IMR-90 (cell line): Measurements from ENCODE around the gene ALG8. TPM values are rescaled to one million over a fixed set of nuclear protein-coding genes. Genes with fewer than 3 reads are reported as not detected.

Experiments used
- ATAC-seq: fragments of 200-7000 bp; cut with Tn5 transposase; 2 replicates; pipeline ENCODE4 v1.9.1; 2020; ENCODE audit warnings: low read depth, mild to moderate bottlenecking, moderate library complexity
- BruUV-seq: library from RNA; stranded (reverse); fragments of 400-500 nt; replicated peaks from 2 replicates; lab custom pipeline; 2021; lab: Mats Ljungman, UMichigan
- CTCF ChIA-PET: fragments of 300-600 bp; formaldehyde crosslinking; extraction: SDS; loops from one replicate; lab custom pipeline; 2021; ENCODE audit warnings: antibody characterized with exemption; lab: Yijun Ruan, JAX
- POLR2A ChIA-PET: fragments of 300-600 bp; sonication (Branson Sonifier 250); formaldehyde crosslinking; loops from one replicate; lab custom pipeline; 2022; ENCODE audit warnings: antibody characterized with exemption; ENCODE audit not compliant: unreplicated experiment; lab: Charles Lee
- DNase-seq: peaks from one replicate; pipeline ENCODE4 v3.0.0; 2013
- H2AFZ ChIP-seq: replicated peaks from 2 replicates; pipeline ENCODE3; 2013; ENCODE audit warnings: low read length, mild to moderate bottlenecking; ENCODE audit not compliant: poor library complexity
- H2AK5ac ChIP-seq: 2 replicates; pipeline ENCODE4 v1.6.1; 2013; ENCODE audit warnings: low read depth, low read length, inconsistent platforms
- H2AK9ac ChIP-seq: replicated peaks from 2 replicates; pipeline ENCODE3; 2013; ENCODE audit warnings: mild to moderate bottlenecking, low read depth, low read length, moderate library complexity; ENCODE audit not compliant: poor library complexity
- H2BK120ac ChIP-seq: 2 replicates; pipeline ENCODE4 v1.6.1; 2013; ENCODE audit warnings: low read depth, low read length, inconsistent platforms
- H2BK15ac ChIP-seq: 3 replicates; pipeline ENCODE4 v1.6.1; 2013; ENCODE audit warnings: low read depth, low read length, inconsistent platforms
- H2BK20ac ChIP-seq: 2 replicates; pipeline ENCODE4 v1.6.1; 2013; ENCODE audit warnings: low read depth, mild to moderate bottlenecking, inconsistent platforms, low read length, moderate library complexity
- H2BK5ac ChIP-seq: 2 replicates; pipeline ENCODE4 v1.6.1; 2013; ENCODE audit warnings: mild to moderate bottlenecking, low read depth, low read length, inconsistent platforms; ENCODE audit not compliant: poor library complexity, severe bottlenecking
- H3K14ac ChIP-seq: replicated peaks from 2 replicates; pipeline ENCODE4 v1.6.1; 2013; ENCODE audit warnings: low read depth, low read length, inconsistent platforms
- H3K18ac ChIP-seq: 2 replicates; pipeline ENCODE4 v1.6.1; 2013; ENCODE audit warnings: low read depth, low read length, control low read depth
- H3K23ac ChIP-seq: 2 replicates; pipeline ENCODE4 v1.6.1; 2013; ENCODE audit warnings: low read depth, low read length, inconsistent platforms
- H3K27ac ChIP-seq: 2 replicates; pipeline ENCODE4 v1.5.1; 2013; ENCODE audit warnings: mild to moderate bottlenecking, control low read depth, low read length; ENCODE audit not compliant: insufficient read depth
- H3K27me3 ChIP-seq: 2 replicates; pipeline ENCODE4 v1.6.1; 2013; ENCODE audit warnings: low read length; ENCODE audit not compliant: control insufficient read depth, insufficient read depth
- H3K36me3 ChIP-seq: 2 replicates; pipeline ENCODE4 v1.6.1; 2013; ENCODE audit warnings: low read length, mixed read lengths; ENCODE audit not compliant: control insufficient read depth, insufficient read depth
- H3K4ac ChIP-seq: 2 replicates; pipeline ENCODE4 v1.6.1; 2013; ENCODE audit warnings: low read depth, low read length, inconsistent platforms
- H3K4me1 ChIP-seq: 2 replicates; pipeline ENCODE4 v1.6.1; 2013; ENCODE audit warnings: low read length, mixed read lengths; ENCODE audit not compliant: control insufficient read depth, insufficient read depth
- H3K4me2 ChIP-seq: 2 replicates; pipeline ENCODE4 v1.6.1; 2013; ENCODE audit warnings: low read depth, mild to moderate bottlenecking, control low read depth, low read length, moderate library complexity
- H3K4me3 ChIP-seq: 2 replicates; pipeline ENCODE4 v1.5.1; 2013; ENCODE audit warnings: low read depth, mild to moderate bottlenecking, control low read depth, low read length, moderate library complexity; ENCODE audit not compliant: insufficient read depth
- H3K56ac ChIP-seq: 2 replicates; pipeline ENCODE4 v1.6.1; 2013; ENCODE audit warnings: low read length, inconsistent platforms; ENCODE audit not compliant: insufficient read depth; ENCODE audit errors: extremely low read depth
- H3K79me1 ChIP-seq, 2 experiments: 2 replicates each; pipeline ENCODE4 v1.6.1; 2013; ENCODE audit warnings: low read length in 2 of 2, inconsistent platforms in 1 of 2, low read depth in 1 of 2
- H3K9ac ChIP-seq: 2 replicates; pipeline ENCODE4 v1.6.1; 2013; ENCODE audit warnings: low read depth, low read length, control low read depth
- H3K9me1 ChIP-seq: 2 replicates; pipeline ENCODE4 v1.6.1; 2013; ENCODE audit warnings: low read length, inconsistent platforms; ENCODE audit not compliant: insufficient read depth
- H3K9me3 ChIP-seq: 2 replicates; pipeline ENCODE4 v1.6.1; 2013; ENCODE audit warnings: low read length; ENCODE audit not compliant: control insufficient read depth, insufficient read depth
- H4K20me1 ChIP-seq: 2 replicates; pipeline ENCODE4 v1.6.1; 2013; ENCODE audit warnings: low read length, inconsistent platforms; ENCODE audit not compliant: insufficient read depth
- H4K5ac ChIP-seq: 2 replicates; pipeline ENCODE4 v1.6.1; 2013; ENCODE audit warnings: mild to moderate bottlenecking, low read depth, low read length, control low read depth
- H4K8ac ChIP-seq, 2 experiments: 2 replicates each; pipeline ENCODE4 v1.6.1; 2013; ENCODE audit warnings: low read depth in 2 of 2, low read length in 2 of 2, control low read depth in 1 of 2, inconsistent platforms in 1 of 2
- H4K91ac ChIP-seq: 2 replicates; pipeline ENCODE4 v1.6.1; 2013; ENCODE audit warnings: low read depth, low read length, inconsistent platforms; ENCODE audit not compliant: insufficient read depth
- CEBPB ChIP-seq: IDR thresholded peaks from 2 replicates; pipeline ENCODE4 v1.6.1; 2012; ENCODE audit warnings: low read depth, low read length, improper control_type of control experiment
- FOS ChIP-seq: fragments of 150-350 bp; IDR thresholded peaks from 2 replicates; pipeline ENCODE4 v1.6.1; 2016; ENCODE audit warnings: low read depth, low read length
- NFE2L2 ChIP-seq: fragments of 150-350 bp; IDR thresholded peaks from 2 replicates; pipeline ENCODE4 v1.6.1; 2016; ENCODE audit warnings: low read depth, mild to moderate bottlenecking, low read length
- WGBS, 2 experiments: methylation state at CpG; one replicate each; pipeline versions ENCODE4 v1.1.5 to v1.1.7; 2013; ENCODE audit warnings: missing lambda C conversion rate in 2 of 2; ENCODE audit not compliant: insufficient read length in 1 of 2; ENCODE audit errors: extremely low coverage in 2 of 2; 5-methylcytosine and 5-hydroxymethylcytosine counted together
- dilution Hi-C: fragments of 300-500 bp; cut with HindIII; formaldehyde crosslinking; loops from one replicate; pipeline ENCODE4 v1.14.3; 2018; ENCODE audit warnings: low sequenced_read_pairs; ENCODE audit not compliant: unreplicated experiment
- in situ Hi-C: fragments of 300-500 bp; cut with MboI; formaldehyde crosslinking; loops from 3 replicates; pipeline ENCODE4 v1.14.3; 2019; ENCODE audit warnings: low sequenced_read_pairs, inconsistent platforms, mixed read lengths
- intact Hi-C: fragments of 100-400 bp; cut with micrococcal nuclease; formaldehyde crosslinking; loops from 2 replicates; pipeline ENCODE4 v1.10.0; 2022
- polyA plus RNA-seq, 3 experiments: library from polyadenylated mRNA; depleted of rRNA; stranded (reverse); fragments of >200 nt; gene quantifications; 2 replicates each; pipeline ENCODE4 v1.2.3, GENCODE V29; 2012; ENCODE audit warnings: low replicate concordance in 1 of 3
- total RNA-seq: library from RNA; depleted of rRNA; stranded (reverse); fragments of >200 nt; gene quantifications from 2 replicates; pipeline ENCODE4 v1.2.3, GENCODE V29; 2012

Gene ALG8
- total and polyA plus RNA-seq, 2 of the 4 experiments (the other 2 are of a cell fraction) = 27.8 to 31.8 TPM

GRCh38 chr11:78080818-78081495, 58.5 kb downstream of the ALG8 start:
- Histone ChIP-seq H2BK120ac (peak overlapping the region; percentile 38; the same call in 1 of the 2 replicates), H4K8ac (peak overlapping the region; percentile 95 to 99; a peak in 3 of 4 replicates), H3K9ac (no peak overlapping the region), H3K56ac (no peak overlapping the region), H3K4me2 (no peak overlapping the region), H3K14ac (no peak overlapping the region), H3K4me1 (peaks cover 2% of the 10 kb centered on the region; the same call in 1 of the 2 replicates), H4K20me1 (peaks cover 24% of the 10 kb centered on the region), H3K36me3 (0 out of 2 replicates have a peak, but pooled peaks cover 2% of the 10 kb centered on the region), H2AK9ac (no peak overlapping the region), H3K4me3 (no peak overlapping the region), H2BK5ac (no peak overlapping the region), H4K5ac (peak overlapping the region; percentile 13), H2AK5ac (peak overlapping the region; percentile 39; the same call in 1 of the 2 replicates), H4K91ac (0 out of 2 replicates have a peak overlapping the region, but pooled peaks have one; percentile 16), H3K79me1 (peaks cover 8 to 40% of the 10 kb centered on the region in 2 experiments), H3K4ac (0 out of 2 replicates have a peak overlapping the region, but pooled peaks have one; percentile 33), H3K18ac (no peak overlapping the region), H3K9me1 (peaks cover 13% of the 10 kb centered on the region), H2BK20ac (peak overlapping the region; percentile 0; the same call in 1 of the 2 replicates), H3K27me3 (no peaks in the 10 kb centered on the region), H2BK15ac (no peak overlapping the region), H3K23ac (no peak overlapping the region; the same call in 1 of the 2 replicates), H2AFZ (peak overlapping the region; percentile 60), H3K9me3 (no peaks in the 10 kb centered on the region), H3K27ac (no peak overlapping the region)
- DNase-seq (peak; percentile 73), ATAC-seq (no peak)
- POLR2A ChIA-PET = no interaction called here
- intact Hi-C loops = no loop called here
- CTCF ChIA-PET = interaction anchor here (0.6 kb wide), 2 partner anchors 29 to 259 kb away, joined by 4 to 6 read pairs; no protein-coding TSS in a partner anchor
- 90% methylated on average over 8 of the region's 11 CpGs; no CpG with 5 or more reads in 1 of the 2 experiments for WGBS, 2 experiments
- no TSS peak for BruUV-seq
- dilution Hi-C loops = no loop called here
- TF ChIP-seq CEBPB (0 out of 2 replicates have a peak, but pooled peaks have one; percentile 8), FOS (no peak), NFE2L2 (no peak)
- in situ Hi-C loops = no loop called here
